Measurements from ENCODE around the gene IL23R. TPM values are rescaled to one million over a fixed set of nuclear protein-coding genes. Genes with fewer than 3 reads are reported as not detected.
A peak's percentile ranks its signal among the peaks of the same experiment; 100 is the strongest.

IL23R gene
- total RNA-seq, 2 experiments from 2014 or later: 0.08 to 0.14 TPM

- H3K36me3 ChIP-seq (ENCODE audit: insufficient read depth, low read length): no peaks in the 10 kb centered on the region
- intact Hi-C loops (cut with DNase I, micrococcal nuclease): loop anchor here (5.0 kb wide), 5 partner anchors 41 to 446 kb away; partner anchors contain the start of genes IL23R (in 1 of the 2) and SLC35D1 (in 1 of the 2)
- peak; percentile 35 for TF ChIP-seq CTCF (IDR thresholded peaks at IDR 0.05)
- no peaks in the 10 kb centered on the region for H3K36me3 Mint-ChIP-seq (ENCODE audit: low read depth)
- ChIA-PET POLR2A (interaction anchor here (0.6 to 2.9 kb wide), 4 partner anchors 42 to 464 kb away, joined by 3 to 20 read pairs (median 4); no protein-coding TSS in a partner anchor), CTCF (interaction anchor here (0.7 to 4.0 kb wide), 9 partner anchors 17 to 287 kb away, joined by 3 to 24 read pairs (median 6); partner anchors contain the start of gene IL23R)
- DNase-seq: peak in 2 of 14 experiments; percentile 22 to 27
- H3K9me3 Mint-ChIP-seq: no peaks in the 10 kb centered on the region
- peaks cover 7% of the 10 kb centered on the region for H3K4me1 ChIP-seq (ENCODE audit: insufficient read depth, low read length)
- H3K9me3 ChIP-seq (ENCODE audit: control insufficient read depth in 1 of 2, insufficient read depth in 1 of 2, low read length in 2 of 2): no peaks in the 10 kb centered on the region
- H3K4me1 Mint-ChIP-seq (ENCODE audit: low read depth): peaks cover 26% of the 10 kb centered on the region
- H3K4me3 ChIP-seq (ENCODE audit: low read length): no peak overlapping the region
- no peak overlapping the region for H3K27ac Mint-ChIP-seq
- H3K27me3 ChIP-seq (ENCODE audit: control insufficient read depth in 1 of 2, insufficient read depth in 2 of 2, low read length in 2 of 2): no peaks in the 10 kb centered on the region
- H3K27ac ChIP-seq (ENCODE audit: low read depth in 1 of 2, low read length in 2 of 2): no peak overlapping the region
- no peaks in the 10 kb centered on the region for H3K27me3 Mint-ChIP-seq
- no peak overlapping the region for H3K4me3 Mint-ChIP-seq
- peak; percentile 46 for ATAC-seq (ENCODE audit: poor library complexity)
Measured at GRCh38 chr1:67213164-67213563, 46.9 kb downstream of the IL23R start.

DNA sequence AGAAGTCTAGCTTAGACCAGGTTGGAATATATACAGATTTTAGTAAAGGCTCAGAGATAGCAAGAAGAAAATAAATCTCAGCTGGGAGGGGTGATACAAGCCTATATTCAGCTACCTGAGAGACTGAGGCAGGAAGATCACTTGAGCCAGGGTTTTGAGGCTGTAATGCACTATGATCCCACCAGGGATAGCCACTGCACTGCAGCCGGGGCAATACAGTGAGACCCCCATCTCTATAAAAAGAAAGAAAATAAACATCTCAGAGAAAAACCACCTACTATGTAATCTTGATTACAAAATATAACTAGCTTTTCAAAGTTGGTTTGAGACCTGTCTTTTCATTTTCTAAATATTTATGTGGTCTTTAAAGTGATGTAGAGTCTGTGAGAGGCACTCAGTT is 47.7 kb downstream of the IL23R start:
- H3K36me3 Mint-ChIP-seq (ENCODE audit: low read depth): no peaks in the 10 kb centered on the region
- intact Hi-C loops (cut with DNase I, micrococcal nuclease): loop anchor here (1.0 to 5.0 kb wide), 6 partner anchors 42 to 447 kb away; partner anchors contain the start of genes IL23R (in 1 of the 2) and SLC35D1 (in 1 of the 2)
- Histone ChIP-seq H3K36me3 (ENCODE audit: insufficient read depth, low read length) (no peaks in the 10 kb centered on the region), H3K4me1 (ENCODE audit: insufficient read depth, low read length) (peaks cover 7% of the 10 kb centered on the region), H3K4me3 (ENCODE audit: low read length) (no peak overlapping the region), H3K27me3 (ENCODE audit: control insufficient read depth in 1 of 2, insufficient read depth in 2 of 2, low read length in 2 of 2) (no peaks in the 10 kb centered on the region), H3K9me3 (ENCODE audit: control insufficient read depth in 1 of 2, insufficient read depth in 1 of 2, low read length in 2 of 2) (no peaks in the 10 kb centered on the region), H3K27ac (ENCODE audit: low read depth in 1 of 2, low read length in 2 of 2) (no peak overlapping the region)
- H3K27ac Mint-ChIP-seq: no peak overlapping the region
- no peak overlapping the region for H3K4me3 Mint-ChIP-seq
- no peaks in the 10 kb centered on the region for H3K27me3 Mint-ChIP-seq
- TF ChIP-seq CTCF (IDR thresholded peaks at IDR 0.05): no peak
- DNase-seq: no peak
- no peaks in the 10 kb centered on the region for H3K9me3 Mint-ChIP-seq
- ChIA-PET CTCF (interaction anchor here (0.7 to 4.0 kb wide), 8 partner anchors 17 to 286 kb away, joined by 3 to 24 read pairs (median 6); no protein-coding TSS in a partner anchor), POLR2A (interaction anchor here (0.7 to 1.3 kb wide), 4 partner anchors 42 to 214 kb away, joined by 3 to 4 read pairs (median 3); no protein-coding TSS in a partner anchor)
- no peak for ATAC-seq (ENCODE audit: poor library complexity)
- H3K4me1 Mint-ChIP-seq (ENCODE audit: low read depth): peaks cover 26% of the 10 kb centered on the region

- no peak overlapping the region for H3K4me3 ChIP-seq (ENCODE audit: low read length)
- peaks cover 7% of the 10 kb centered on the region for H3K4me1 ChIP-seq (ENCODE audit: insufficient read depth, low read length)
- Mint-ChIP-seq H3K4me1 (ENCODE audit: low read depth) (peaks cover 26% of the 10 kb centered on the region), H3K27ac (no peak overlapping the region), H3K36me3 (ENCODE audit: low read depth) (no peaks in the 10 kb centered on the region), H3K4me3 (no peak overlapping the region), H3K9me3 (no peaks in the 10 kb centered on the region), H3K27me3 (no peaks in the 10 kb centered on the region)
- no peak overlapping the region for H3K27ac ChIP-seq (ENCODE audit: low read depth in 1 of 2, low read length in 2 of 2)
- no peaks in the 10 kb centered on the region for H3K27me3 ChIP-seq (ENCODE audit: control insufficient read depth in 1 of 2, insufficient read depth in 2 of 2, low read length in 2 of 2)
- H3K9me3 ChIP-seq (ENCODE audit: control insufficient read depth in 1 of 2, insufficient read depth in 1 of 2, low read length in 2 of 2): no peaks in the 10 kb centered on the region
- ATAC-seq (ENCODE audit: poor library complexity): peak; percentile 49
- intact Hi-C loops (cut with DNase I, micrococcal nuclease): loop anchor here (1.0 to 5.0 kb wide), 7 partner anchors 42 to 447 kb away; partner anchors contain the start of genes IL23R (in 1 of the 2) and SLC35D1 (in 1 of the 2)
- ChIA-PET CTCF (interaction anchor here (0.9 to 4.0 kb wide), 5 partner anchors 18 to 286 kb away, joined by 3 to 24 read pairs (median 21); no protein-coding TSS in a partner anchor), POLR2A (interaction anchor here (0.7 to 0.9 kb wide), 2 partner anchors 43 to 44 kb away, joined by 3 to 4 read pairs; no protein-coding TSS in a partner anchor)
- peak in 12 of 14 experiments; percentile 13 to 64 (median 31) for DNase-seq
- no peaks in the 10 kb centered on the region for H3K36me3 ChIP-seq (ENCODE audit: insufficient read depth, low read length)
- TF ChIP-seq CTCF (IDR thresholded peaks at IDR 0.05): peak; percentile 69
Measured at GRCh38 chr1:67214420-67215174, 48.3 kb downstream of the IL23R start.
